Measurements from ENCODE around the gene TFR2. TPM values are rescaled to one million over a fixed set of nuclear protein-coding genes. Genes with fewer than 3 reads are reported as not detected.

Gene TFR2
- total and polyA plus RNA-seq, 2 experiments from 2014 or later, result 3.7 to 4.2 TPM

DNA sequence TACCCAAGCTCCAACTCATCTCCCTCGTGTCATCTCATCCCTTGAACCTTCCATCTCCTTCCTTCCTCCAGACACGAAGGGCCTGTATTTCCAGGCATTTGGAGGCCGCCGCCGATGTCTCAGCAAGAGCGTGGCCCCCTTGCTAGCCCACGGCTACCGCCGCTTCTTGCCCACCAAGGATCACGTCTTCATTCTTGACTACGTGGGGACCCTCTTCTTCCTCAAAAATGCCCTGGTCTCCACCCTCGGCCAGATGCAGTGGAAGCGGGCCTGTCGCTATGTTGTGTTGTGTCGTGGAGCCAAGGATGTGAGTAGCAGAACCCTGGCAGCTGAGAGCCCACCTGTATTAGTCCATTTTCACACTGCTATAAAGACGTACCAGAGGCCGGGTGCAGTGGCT, 49.8 kb downstream of the TFR2 start (continued):
- TF ChIP-seq ZNF462 (CRISPR knock-in tag; IDR thresholded peaks at IDR 0.05) (no peak), NANOG (IDR thresholded peaks at IDR 0.05; ENCODE audit: borderline replicate concordance) (no peak), POLR2AphosphoS5 (IDR thresholded peaks at IDR 0.05; ENCODE audit: low read depth) (no peak), CREB1 (CRISPR knock-in tag; IDR thresholded peaks at IDR 0.05; ENCODE audit: low read depth) (no peak), EZH2 (IDR thresholded peaks at IDR 0.05; ENCODE audit: low read depth, unreplicated experiment) (no peak)

GRCh38 chr7:100590077-100590737, 51.1 kb downstream of the TFR2 start:
- H3K4me1 ChIP-seq (ENCODE audit: insufficient read depth), result peaks cover 22% of the 10 kb centered on the region
- H3K4me3 ChIP-seq, result peak overlapping the region; percentile 49
- no peak overlapping the region for H3K27ac ChIP-seq (ENCODE audit: low read depth)
- H3K27me3 ChIP-seq (ENCODE audit: insufficient read depth), result peaks cover 35% of the 10 kb centered on the region
- peaks cover 23% of the 10 kb centered on the region for H3K4me1 Mint-ChIP-seq
- H3K27ac Mint-ChIP-seq, result no peak overlapping the region
- peaks cover 5% of the 10 kb centered on the region for H3F3A ChIP-seq (replicated peaks; ENCODE audit: low read depth)
- peaks cover 1% of the 10 kb centered on the region; the same call in 1 of the 2 replicates for H3K79me2 ChIP-seq (replicated peaks; ENCODE audit: insufficient read depth)
- peak overlapping the region; percentile 52 for H3K4me3 Mint-ChIP-seq
- H3K36me3 Mint-ChIP-seq (ENCODE audit: low read depth), result peaks cover 8% of the 10 kb centered on the region; the same call in 2 of the 3 replicates
- H2AFZ ChIP-seq, result no peak overlapping the region
- H3K9me2 ChIP-seq (ENCODE audit: insufficient read depth), result no peaks in the 10 kb centered on the region
- no peak for DNase-seq (ENCODE audit: low spot score)
- no peaks in the 10 kb centered on the region; the same call in 2 of the 3 replicates for H3K9me3 Mint-ChIP-seq
- H3K27me3 Mint-ChIP-seq (ENCODE audit: insufficient read depth, low read depth, poor library complexity), result peaks cover 38% of the 10 kb centered on the region
- no peaks in the 10 kb centered on the region; the same call in 1 of the 2 replicates for H4K20me1 ChIP-seq (replicated peaks; ENCODE audit: insufficient read depth)
- ATAC-seq, result no peak
- H3K36me3 ChIP-seq (ENCODE audit: insufficient read depth), result no peaks in the 10 kb centered on the region
- H3K4me2 ChIP-seq, result peak overlapping the region; percentile 84
- no peak for TF ChIP-seq ZNF462 (CRISPR knock-in tag; IDR thresholded peaks at IDR 0.05)
- TF ChIP-seq CTCF (conservative IDR thresholded peaks at IDR 0.05; ENCODE audit: low read depth in 2 of 2), result no peak

All from GM23338 (cell line).